LNCAP (cell line): ENCODE measurements around the gene RPL4.

Source experiments
- CTCF ChIP-seq: fragments of 450-650 bp; IDR thresholded peaks from 2 replicates; pipeline ENCODE4 v1.5.1; 2017; ENCODE audit warnings: mild to moderate bottlenecking

Gene RPL4

DNA sequence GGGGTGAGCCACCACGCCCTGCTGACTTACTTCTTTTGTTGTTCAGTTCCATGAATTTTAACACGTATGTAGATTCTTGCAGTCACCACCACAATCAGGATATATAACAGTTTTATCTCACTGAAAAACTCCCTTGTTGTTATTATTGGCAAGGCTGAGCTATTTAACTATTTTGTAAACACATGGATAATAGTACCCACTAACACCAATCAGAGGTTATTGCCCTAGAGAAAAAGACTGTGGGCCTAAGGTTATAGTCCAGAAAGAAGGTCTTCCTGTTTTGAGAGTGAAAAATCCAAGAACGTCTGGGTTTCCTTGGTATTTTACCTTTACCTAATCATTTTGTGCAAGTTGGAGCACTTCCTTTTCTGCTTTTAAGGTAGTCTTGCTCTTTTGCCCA, 9.9 kb upstream of the RPL4 start:
- TF ChIP-seq CTCF, result no peak

- TF ChIP-seq CTCF, result no peak
Observed at GRCh38 chr15:66508293-66508883, 3.7 kb upstream of the RPL4 start.

DNA sequence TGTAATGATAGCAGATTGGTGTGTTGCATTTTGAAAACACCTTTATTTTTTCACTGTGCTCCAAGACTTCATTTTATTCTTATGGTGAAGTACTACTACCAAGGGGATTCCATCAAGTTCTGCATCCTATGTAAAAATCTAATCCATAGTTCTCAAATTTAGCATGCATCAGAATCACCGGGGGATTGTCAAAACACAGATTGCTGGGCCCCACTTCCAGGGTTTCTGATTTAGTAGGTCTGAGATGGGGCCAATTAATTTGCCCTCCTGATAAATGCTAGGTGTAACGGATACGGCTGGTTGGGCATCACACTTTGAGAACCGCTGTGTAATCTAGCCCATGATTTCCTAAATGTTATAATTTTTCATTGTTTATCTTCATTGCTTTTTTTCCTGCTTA, 1.2 kb upstream of the RPL4 start:
- no peak for TF ChIP-seq CTCF

DNA sequence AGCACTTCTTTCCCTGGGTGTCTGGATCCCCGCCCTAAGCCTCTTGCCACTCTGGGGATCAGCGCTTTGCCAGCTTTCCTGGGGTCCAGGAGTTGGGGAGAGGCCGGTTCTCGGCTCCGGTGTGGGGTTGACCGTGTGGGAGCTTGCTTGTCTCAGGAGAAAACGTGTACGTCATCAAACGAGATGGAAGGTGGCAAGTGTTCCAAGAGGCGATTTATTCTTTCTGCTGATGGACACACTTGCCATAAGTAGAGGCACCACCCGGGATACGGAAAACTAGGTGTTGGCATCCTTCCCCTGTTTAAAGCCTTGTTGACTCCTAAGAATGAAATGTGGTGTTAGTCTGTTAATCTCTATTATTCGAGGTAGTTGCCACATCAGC, 766 bp upstream of the RPL4 start:
- no peak for TF ChIP-seq CTCF

- no peak for TF ChIP-seq CTCF
Observed at GRCh38 chr15:66503780-66504562, 684 bp downstream of the RPL4 start.

DNA sequence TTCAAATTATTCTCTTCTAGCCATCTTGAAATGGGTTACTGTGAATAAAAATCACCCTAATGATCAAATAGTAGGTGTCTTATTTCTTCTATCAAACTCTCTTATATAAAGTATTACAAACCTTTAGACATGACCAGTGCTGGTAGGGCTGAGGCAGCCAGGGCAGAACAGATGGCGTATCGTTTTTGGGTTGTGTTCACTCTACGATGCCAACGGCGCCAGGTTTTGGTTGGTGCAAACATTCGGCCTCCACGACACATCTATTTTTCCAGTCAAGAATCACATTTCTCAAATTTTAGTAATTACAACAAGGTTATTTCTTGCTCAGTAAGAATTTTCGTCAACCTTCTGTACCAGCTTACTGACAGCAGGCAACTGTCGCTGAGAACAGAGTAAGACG, 2.2 kb downstream of the RPL4 start:
- no peak for TF ChIP-seq CTCF

- TF ChIP-seq CTCF, result no peak
Observed at GRCh38 chr15:66498501-66499386, 5.9 kb downstream of the RPL4 start.
